Activated CD8-positive, alpha-beta T cell treated with anti-CD3 and anti-CD28 coated beads for 36 hours (primary cell): ENCODE data around the gene SRP68. TPM values are rescaled to one million over a fixed set of nuclear protein-coding genes. Genes with fewer than 3 reads are reported as not detected.

Experiments used
- ATAC-seq: fragments of 200-7000 bp; cut with Tn5 transposase; one replicate; pipeline ENCODE4 v1.10.0; 2021; ENCODE audit warnings: mild to moderate bottlenecking, moderate library complexity
- CTCF ChIA-PET: fragments of 350-600 bp; sonication (Branson Sonifier 250); formaldehyde crosslinking; loops from one replicate; lab custom pipeline; 2021; ENCODE audit warnings: antibody characterized with exemption; lab: Charles Lee
- POLR2A ChIA-PET: fragments of 350-600 bp; sonication (Branson Sonifier 250); formaldehyde crosslinking; loops from one replicate; lab custom pipeline; 2021; ENCODE audit warnings: antibody characterized with exemption; lab: Charles Lee
- DNase-seq: peaks from one replicate; pipeline ENCODE4 v3.0.0-alpha.2; 2020
- H3K27ac Mint-ChIP-seq: one replicate; pipeline ENCODE4 v1.8.0; 2021; ENCODE audit warnings: mild to moderate bottlenecking, mixed read lengths
- H3K27me3 Mint-ChIP-seq: one replicate; pipeline ENCODE4 v1.8.0; 2021; ENCODE audit warnings: mixed read lengths
- H3K36me3 Mint-ChIP-seq: one replicate; pipeline ENCODE4 v1.8.0; 2021; ENCODE audit warnings: low read depth, mixed read lengths
- H3K4me1 Mint-ChIP-seq: one replicate; pipeline ENCODE4 v1.8.0; 2021; ENCODE audit warnings: low read depth, mixed read lengths
- H3K4me3 Mint-ChIP-seq: one replicate; pipeline ENCODE4 v1.8.0; 2021; ENCODE audit warnings: mild to moderate bottlenecking, moderate library complexity, mixed read lengths
- H3K9me3 Mint-ChIP-seq: one replicate; pipeline ENCODE4 v1.8.0; 2021; ENCODE audit warnings: mixed read lengths
- CTCF ChIP-seq: fragments of 200-600 bp; IDR thresholded peaks from one replicate; pipeline ENCODE4 v1.8.0; 2022; ENCODE audit warnings: antibody characterized with exemption, mild to moderate bottlenecking
- intact Hi-C: fragments of 100-400 bp; cut with micrococcal nuclease; formaldehyde crosslinking; loops from one replicate; pipeline ENCODE4 v1.10.0; 2022
- total RNA-seq, 2 experiments: library from RNA; stranded (reverse); gene quantifications; one replicate each; pipeline ENCODE4 v1.2.3, GENCODE V29; 2021

SRP68 gene
- total RNA-seq, 2 experiments from 2014 or later, result 132 to 135 TPM

GRCh38 chr17:76115138-76115754 is 42.9 kb upstream of the SRP68 start:
- DNase-seq (no peak), ATAC-seq (no peak)
- Mint-ChIP-seq H3K27ac (no peak overlapping the region), H3K4me3 (no peak overlapping the region), H3K9me3 (no peaks in the 10 kb centered on the region), H3K27me3 (no peaks in the 10 kb centered on the region), H3K36me3 (no peaks in the 10 kb centered on the region), H3K4me1 (no peaks in the 10 kb centered on the region)
- POLR2A ChIA-PET, result interaction anchor here (1.7 kb wide), 1 partner anchor 11 kb away, joined by 6 read pairs; the partner anchor contains the start of gene EXOC7
- TF ChIP-seq CTCF, result no peak
- CTCF ChIA-PET, result interaction anchor here (0.7 to 2.8 kb wide), 5 partner anchors 101 to 312 kb away, joined by 3 to 23 read pairs (median 4); no protein-coding TSS in a partner anchor
- intact Hi-C loops, result no loop called here

GRCh38 chr17:76111956-76112355 is 39.6 kb upstream of the SRP68 start:
- H3K27ac Mint-ChIP-seq, result no peak overlapping the region
- no peaks in the 10 kb centered on the region for H3K4me1 Mint-ChIP-seq
- H3K27me3 Mint-ChIP-seq, result no peaks in the 10 kb centered on the region
- no peak for ATAC-seq
- H3K36me3 Mint-ChIP-seq, result no peaks in the 10 kb centered on the region
- POLR2A ChIA-PET, result interaction anchor here (0.6 to 1.7 kb wide), 2 partner anchors 36 to 153 kb away, joined by 3 to 4 read pairs; no protein-coding TSS in a partner anchor
- intact Hi-C loops, result no loop called here
- CTCF ChIA-PET, result interaction anchor here (0.8 to 2.6 kb wide), 8 partner anchors 10 to 287 kb away, joined by 3 to 12 read pairs (median 4); partner anchors contain the start of gene CDK3
- DNase-seq, result no peak
- no peak for TF ChIP-seq CTCF
- no peak overlapping the region for H3K4me3 Mint-ChIP-seq
- no peaks in the 10 kb centered on the region for H3K9me3 Mint-ChIP-seq

GRCh38 chr17:76107509-76107908 is 35.2 kb upstream of the SRP68 start:
- ATAC-seq (no peak), DNase-seq (no peak)
- H3K4me1 Mint-ChIP-seq, result peaks cover 9% of the 10 kb centered on the region
- H3K4me3 Mint-ChIP-seq, result no peak overlapping the region
- no peaks in the 10 kb centered on the region for H3K27me3 Mint-ChIP-seq
- TF ChIP-seq CTCF, result peak; percentile 48
- no peaks in the 10 kb centered on the region for H3K9me3 Mint-ChIP-seq
- H3K27ac Mint-ChIP-seq, result no peak overlapping the region
- ChIA-PET POLR2A (no interaction called here), CTCF (interaction anchor here (1.0 to 4.2 kb wide), 6 partner anchors 11 to 202 kb away, joined by 3 to 17 read pairs (median 6); no protein-coding TSS in a partner anchor)
- H3K36me3 Mint-ChIP-seq, result no peaks in the 10 kb centered on the region
- intact Hi-C loops, result no loop called here

GRCh38 chr17:76106703-76107102 is 34.4 kb upstream of the SRP68 start:
- Mint-ChIP-seq H3K9me3 (no peaks in the 10 kb centered on the region), H3K4me1 (peaks cover 15% of the 10 kb centered on the region), H3K36me3 (peaks cover 2% of the 10 kb centered on the region), H3K27me3 (no peaks in the 10 kb centered on the region), H3K27ac (no peak overlapping the region), H3K4me3 (no peak overlapping the region)
- DNase-seq, result no peak
- ATAC-seq, result no peak
- no peak for TF ChIP-seq CTCF
- CTCF ChIA-PET, result interaction anchor here (1.0 to 4.5 kb wide), 8 partner anchors 10 to 201 kb away, joined by 3 to 27 read pairs (median 6); no protein-coding TSS in a partner anchor
- intact Hi-C loops, result no loop called here
- POLR2A ChIA-PET, result interaction anchor here (0.5 to 1.4 kb wide), 2 partner anchors 246 to 644 kb away, joined by 3 to 4 read pairs; no protein-coding TSS in a partner anchor

- no peak for DNase-seq
- H3K4me3 Mint-ChIP-seq, result peak overlapping the region; percentile 93
- no peaks in the 10 kb centered on the region for H3K27me3 Mint-ChIP-seq
- ATAC-seq, result no peak
- peak overlapping the region; percentile 97 for H3K27ac Mint-ChIP-seq
- peaks cover 12% of the 10 kb centered on the region for H3K36me3 Mint-ChIP-seq
- ChIA-PET CTCF (interaction anchor here (0.8 to 4.5 kb wide), 4 partner anchors 14 to 170 kb away, joined by 3 to 27 read pairs (median 4); no protein-coding TSS in a partner anchor), POLR2A (interaction anchor here (1.0 to 2.4 kb wide), 8 partner anchors 11 to 249 kb away, joined by 3 to 15 read pairs (median 6); partner anchors contain the start of genes PRPSAP1 and ZACN)
- intact Hi-C loops, result loop anchor here (5.0 kb wide), 1 partner anchor 88 kb away; no protein-coding TSS in a partner anchor
- no peak for TF ChIP-seq CTCF
- H3K4me1 Mint-ChIP-seq, result peaks cover 25% of the 10 kb centered on the region
- no peaks in the 10 kb centered on the region for H3K9me3 Mint-ChIP-seq
Measured at GRCh38 chr17:76104896-76105231, 32.5 kb upstream of the SRP68 start.
